ENCODE measurements around the gene ZNF664. TPM values are rescaled to one million over a fixed set of nuclear protein-coding genes. Genes with fewer than 3 reads are reported as not detected.

The ZNF664 gene
- 86.8 TPM for polyA plus RNA-seq (2013, experiment 1 of 2)
- polyA plus RNA-seq (2013, experiment 2 of 2), result 79.6 TPM

- Histone ChIP-seq H3K27ac (ENCODE audit: low read depth, low read length, severe bottlenecking) (peak within 1 kb of the TSS; percentile 70), H3K36me3 (ENCODE audit: control insufficient read depth, insufficient read depth, low read length) (peaks cover 35% of the 10 kb centered on the region), H3K9me3 (ENCODE audit: control insufficient read depth, low read length) (no peaks in the 10 kb centered on the region), H3K4me3 (ENCODE audit: extremely low read depth, insufficient read depth, low read length, poor library complexity, severe bottlenecking) (peak within 1 kb of the TSS; percentile 87), H3K4me1 (ENCODE audit: control insufficient read depth, insufficient read depth, low read length, poor library complexity, severe bottlenecking) (peaks cover 5% of the 10 kb centered on the region)
- 0% methylated on average over 35 to 75 of the region's 138 CpGs for WGBS, 2 experiments (ENCODE audit: insufficient coverage in 2 of 2)
Measured at GRCh38 chr12:123972457-123973401, at the start of gene ZNF664, which contains the start of gene CCDC92. TSS of gene ZNF664 (plus strand) at chr12:123973215. CDS start at chr12:124012145, 38,930 bp downstream. TSS of gene CCDC92 (minus strand) at chr12:123972831. CDS start at chr12:123944305, 28,526 bp downstream.

- Histone ChIP-seq H3K4me1 (ENCODE audit: control insufficient read depth, insufficient read depth, low read length, poor library complexity, severe bottlenecking) (no peaks in the 10 kb centered on the region), H3K4me3 (ENCODE audit: extremely low read depth, insufficient read depth, low read length, poor library complexity, severe bottlenecking) (no peak overlapping the region), H3K9me3 (ENCODE audit: control insufficient read depth, low read length) (no peaks in the 10 kb centered on the region), H3K36me3 (ENCODE audit: control insufficient read depth, insufficient read depth, low read length) (no peaks in the 10 kb centered on the region), H3K27ac (ENCODE audit: low read depth, low read length, severe bottlenecking) (peak overlapping the region; percentile 10)
- 89 to 96% methylated on average over 5 to 6 of the region's 7 CpGs for WGBS, 2 experiments (ENCODE audit: insufficient coverage in 2 of 2)
Measured at GRCh38 chr12:123923927-123924326, 49.1 kb upstream of the ZNF664 start.

GRCh38 chr12:123924539-123924938 lies 48.5 kb upstream of the ZNF664 start:
- no peaks in the 10 kb centered on the region for H3K4me1 ChIP-seq (ENCODE audit: control insufficient read depth, insufficient read depth, low read length, poor library complexity, severe bottlenecking)
- H3K27ac ChIP-seq (ENCODE audit: low read depth, low read length, severe bottlenecking), result no peak overlapping the region
- no peaks in the 10 kb centered on the region for H3K9me3 ChIP-seq (ENCODE audit: control insufficient read depth, low read length)
- WGBS, 2 experiments (ENCODE audit: insufficient coverage in 2 of 2), result 93 to 100% methylated on average over 3 to 4 of the region's 4 CpGs
- no peak overlapping the region for H3K4me3 ChIP-seq (ENCODE audit: extremely low read depth, insufficient read depth, low read length, poor library complexity, severe bottlenecking)
- H3K36me3 ChIP-seq (ENCODE audit: control insufficient read depth, insufficient read depth, low read length), result no peaks in the 10 kb centered on the region

GRCh38 chr12:123928274-123928865 lies 44.6 kb upstream of the ZNF664 start:
- 83 to 84% methylated on average over 7 to 10 of the region's 15 CpGs for WGBS, 2 experiments (ENCODE audit: insufficient coverage in 2 of 2)

GRCh38 chr12:123928897-123929296 lies 44.1 kb upstream of the ZNF664 start:
- H3K4me3 ChIP-seq (ENCODE audit: extremely low read depth, insufficient read depth, low read length, poor library complexity, severe bottlenecking), result no peak overlapping the region
- 96 to 98% methylated on average over 4 of the region's 7 CpGs for WGBS, 2 experiments (ENCODE audit: insufficient coverage in 2 of 2)
- no peak overlapping the region for H3K27ac ChIP-seq (ENCODE audit: low read depth, low read length, severe bottlenecking)
- no peaks in the 10 kb centered on the region for H3K9me3 ChIP-seq (ENCODE audit: control insufficient read depth, low read length)
- H3K4me1 ChIP-seq (ENCODE audit: control insufficient read depth, insufficient read depth, low read length, poor library complexity, severe bottlenecking), result no peaks in the 10 kb centered on the region
- no peaks in the 10 kb centered on the region for H3K36me3 ChIP-seq (ENCODE audit: control insufficient read depth, insufficient read depth, low read length)

More at GRCh38 chr12:123928274-123928865, 44.6 kb upstream of the ZNF664 start:
- Histone ChIP-seq H3K9me3 (ENCODE audit: control insufficient read depth, low read length) (no peaks in the 10 kb centered on the region), H3K4me1 (ENCODE audit: control insufficient read depth, insufficient read depth, low read length, poor library complexity, severe bottlenecking) (no peaks in the 10 kb centered on the region), H3K36me3 (ENCODE audit: control insufficient read depth, insufficient read depth, low read length) (no peaks in the 10 kb centered on the region), H3K4me3 (ENCODE audit: extremely low read depth, insufficient read depth, low read length, poor library complexity, severe bottlenecking) (no peak overlapping the region), H3K27ac (ENCODE audit: low read depth, low read length, severe bottlenecking) (no peak overlapping the region)

- H3K36me3 ChIP-seq (ENCODE audit: control insufficient read depth, insufficient read depth, low read length), result no peaks in the 10 kb centered on the region
- H3K9me3 ChIP-seq (ENCODE audit: control insufficient read depth, low read length), result no peaks in the 10 kb centered on the region
- 83 to 96% methylated on average over 4 to 6 of the region's 9 CpGs for WGBS, 2 experiments (ENCODE audit: insufficient coverage in 2 of 2)
- H3K27ac ChIP-seq (ENCODE audit: low read depth, low read length, severe bottlenecking), result no peak overlapping the region
- no peak overlapping the region for H3K4me3 ChIP-seq (ENCODE audit: extremely low read depth, insufficient read depth, low read length, poor library complexity, severe bottlenecking)
- H3K4me1 ChIP-seq (ENCODE audit: control insufficient read depth, insufficient read depth, low read length, poor library complexity, severe bottlenecking), result no peaks in the 10 kb centered on the region
Measured at GRCh38 chr12:123929946-123930583, 43.0 kb upstream of the ZNF664 start.

- H3K36me3 ChIP-seq (ENCODE audit: control insufficient read depth, insufficient read depth, low read length), result peaks cover 3% of the 10 kb centered on the region
- H3K4me1 ChIP-seq (ENCODE audit: control insufficient read depth, insufficient read depth, low read length, poor library complexity, severe bottlenecking), result no peaks in the 10 kb centered on the region
- H3K9me3 ChIP-seq (ENCODE audit: control insufficient read depth, low read length), result no peaks in the 10 kb centered on the region
- no peak overlapping the region for H3K4me3 ChIP-seq (ENCODE audit: extremely low read depth, insufficient read depth, low read length, poor library complexity, severe bottlenecking)
- H3K27ac ChIP-seq (ENCODE audit: low read depth, low read length, severe bottlenecking), result no peak overlapping the region
- WGBS, 2 experiments (ENCODE audit: insufficient coverage in 2 of 2), result 94 to 95% methylated on average over 10 to 13 of the region's 14 CpGs
Measured at GRCh38 chr12:123931686-123932321, 41.2 kb upstream of the ZNF664 start.

GRCh38 chr12:123933214-123933613 lies 39.8 kb upstream of the ZNF664 start:
- 96 to 97% methylated on average over 14 of the region's 14 CpGs for WGBS, 2 experiments (ENCODE audit: insufficient coverage in 2 of 2)
- Histone ChIP-seq H3K4me1 (ENCODE audit: control insufficient read depth, insufficient read depth, low read length, poor library complexity, severe bottlenecking) (peaks cover 3% of the 10 kb centered on the region), H3K36me3 (ENCODE audit: control insufficient read depth, insufficient read depth, low read length) (peaks cover 4% of the 10 kb centered on the region), H3K9me3 (ENCODE audit: control insufficient read depth, low read length) (no peaks in the 10 kb centered on the region), H3K4me3 (ENCODE audit: extremely low read depth, insufficient read depth, low read length, poor library complexity, severe bottlenecking) (no peak overlapping the region), H3K27ac (ENCODE audit: low read depth, low read length, severe bottlenecking) (no peak overlapping the region)

GRCh38 chr12:123934016-123934620 lies 38.9 kb upstream of the ZNF664 start:
- Histone ChIP-seq H3K4me1 (ENCODE audit: control insufficient read depth, insufficient read depth, low read length, poor library complexity, severe bottlenecking) (peaks cover 12% of the 10 kb centered on the region), H3K4me3 (ENCODE audit: extremely low read depth, insufficient read depth, low read length, poor library complexity, severe bottlenecking) (no peak overlapping the region), H3K27ac (ENCODE audit: low read depth, low read length, severe bottlenecking) (no peak overlapping the region), H3K9me3 (ENCODE audit: control insufficient read depth, low read length) (no peaks in the 10 kb centered on the region), H3K36me3 (ENCODE audit: control insufficient read depth, insufficient read depth, low read length) (peaks cover 5% of the 10 kb centered on the region)
- WGBS, 2 experiments (ENCODE audit: insufficient coverage in 2 of 2), result 90 to 96% methylated on average over 10 to 11 of the region's 11 CpGs

- Histone ChIP-seq H3K27ac (ENCODE audit: low read depth, low read length, severe bottlenecking) (no peak overlapping the region), H3K9me3 (ENCODE audit: control insufficient read depth, low read length) (no peaks in the 10 kb centered on the region), H3K4me3 (ENCODE audit: extremely low read depth, insufficient read depth, low read length, poor library complexity, severe bottlenecking) (no peak overlapping the region), H3K36me3 (ENCODE audit: control insufficient read depth, insufficient read depth, low read length) (peaks cover 11% of the 10 kb centered on the region), H3K4me1 (ENCODE audit: control insufficient read depth, insufficient read depth, low read length, poor library complexity, severe bottlenecking) (peaks cover 12% of the 10 kb centered on the region)
- 89 to 90% methylated on average over 8 of the region's 9 CpGs for WGBS, 2 experiments (ENCODE audit: insufficient coverage in 2 of 2)
Measured at GRCh38 chr12:123934829-123935228, 38.2 kb upstream of the ZNF664 start.
